ENCODE measurements around the gene GLIPR2. TPM values are rescaled to one million over a fixed set of nuclear protein-coding genes. Genes with fewer than 3 reads are reported as not detected.
A peak's percentile ranks its signal among the peaks of the same experiment; 100 is the strongest.
"Not testable (repeated sequence)": the region's sequence is repeated elsewhere in the genome, so short reads cannot be mapped to it uniquely, and the experiment has no call there.

The GLIPR2 gene
- total RNA-seq, 1 donor from 2014 or later: 52.2 TPM

GRCh38 chr9:36121971-36122370 lies 14.6 kb upstream of the GLIPR2 start:
- DNase-seq (ENCODE audit: low read depth in 2 of 2): no peak

DNA sequence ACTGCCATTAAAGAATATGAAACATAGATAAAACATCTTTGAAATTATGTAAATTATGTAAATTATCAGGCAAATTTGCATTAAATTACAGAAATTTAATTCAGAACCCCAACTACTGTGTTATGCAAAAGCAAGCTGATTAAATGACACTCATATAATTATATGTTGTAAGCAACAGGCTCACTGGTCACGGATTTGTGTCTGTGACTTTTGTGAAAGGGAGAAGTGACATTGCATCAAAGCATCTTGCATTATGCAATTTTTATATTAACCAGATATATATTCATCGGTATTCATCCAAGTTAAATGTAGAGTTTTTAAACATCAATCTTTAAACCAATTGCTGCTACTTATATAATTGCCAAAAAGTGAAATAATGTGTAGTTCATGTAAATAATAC lies 13.0 kb upstream of the GLIPR2 start:
- no peak for DNase-seq (ENCODE audit: low read depth in 2 of 2)

GRCh38 chr9:36125062-36125855 lies 11.3 kb upstream of the GLIPR2 start:
- DNase-seq (ENCODE audit: low read depth in 2 of 2): no peak

GRCh38 chr9:36126016-36126730 lies 10.4 kb upstream of the GLIPR2 start:
- no peak for DNase-seq (ENCODE audit: low read depth in 2 of 2)

- DNase-seq (ENCODE audit: low read depth in 2 of 2): no peak
These were observed 8.8 kb upstream of the GLIPR2 start for GRCh38 chr9:36127652-36128244.

DNA sequence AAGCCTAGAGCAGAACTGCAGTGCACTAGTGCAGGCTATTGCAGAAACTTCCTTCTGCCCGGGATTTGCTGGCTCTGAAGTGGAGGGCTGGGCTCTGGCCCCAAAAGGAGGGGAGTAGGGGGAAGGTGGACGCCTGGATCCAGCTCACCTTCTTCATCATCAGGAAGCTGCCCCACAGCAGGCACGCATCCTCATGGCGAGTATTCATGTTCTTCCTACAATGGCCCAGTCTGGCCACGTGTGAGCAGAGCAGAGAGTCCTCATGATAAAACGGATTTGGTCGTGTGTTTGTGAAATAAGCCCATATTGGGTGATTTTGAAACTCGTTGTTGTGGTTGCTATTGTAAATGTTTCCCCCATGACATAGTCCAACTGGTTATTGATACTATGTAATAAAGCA lies 8.2 kb upstream of the GLIPR2 start:
- no peak for DNase-seq (ENCODE audit: low read depth in 2 of 2)

DNA sequence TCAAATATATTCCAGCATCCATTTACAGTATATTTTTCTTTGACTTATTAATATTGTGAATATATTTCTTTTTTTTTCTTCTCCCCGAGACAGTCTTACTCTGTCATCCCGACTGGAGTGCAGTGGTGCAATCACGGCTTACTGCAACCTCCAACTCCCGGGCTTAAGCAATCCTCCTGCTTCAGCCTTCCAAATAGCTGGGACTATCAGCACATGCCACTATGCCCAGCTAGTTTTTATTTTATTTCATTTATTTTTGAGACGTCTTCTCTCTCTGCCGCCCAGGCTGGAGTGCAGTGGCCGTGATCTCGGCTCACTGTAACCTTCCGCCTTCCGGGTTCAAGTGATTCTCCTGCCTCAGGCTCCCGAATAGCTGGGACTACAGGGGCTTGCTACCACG lies 7.4 kb upstream of the GLIPR2 start:
- no peak for DNase-seq (ENCODE audit: low read depth in 2 of 2)

DNA sequence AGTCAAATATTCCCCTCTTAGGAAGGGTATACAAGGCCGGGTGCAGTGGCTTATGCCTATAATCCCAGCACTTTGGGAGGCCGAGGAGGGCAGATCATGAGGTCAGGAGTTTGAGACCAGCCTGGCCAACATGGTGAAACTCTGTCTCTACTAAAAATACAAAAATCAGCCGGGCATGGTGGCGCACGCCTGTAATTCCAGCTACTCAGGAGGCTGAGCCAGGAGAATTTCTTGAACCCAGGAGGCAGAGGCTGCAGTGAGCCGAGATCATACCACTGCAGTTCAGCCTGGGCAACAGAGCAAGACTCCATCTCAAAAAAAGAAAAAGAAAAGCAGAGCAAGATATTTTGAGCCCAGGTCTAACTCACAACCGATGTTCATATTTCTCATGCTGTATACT lies 4.9 kb upstream of the GLIPR2 start:
- DNase-seq (ENCODE audit: low read depth in 2 of 2): not testable (repeated sequence)

DNA sequence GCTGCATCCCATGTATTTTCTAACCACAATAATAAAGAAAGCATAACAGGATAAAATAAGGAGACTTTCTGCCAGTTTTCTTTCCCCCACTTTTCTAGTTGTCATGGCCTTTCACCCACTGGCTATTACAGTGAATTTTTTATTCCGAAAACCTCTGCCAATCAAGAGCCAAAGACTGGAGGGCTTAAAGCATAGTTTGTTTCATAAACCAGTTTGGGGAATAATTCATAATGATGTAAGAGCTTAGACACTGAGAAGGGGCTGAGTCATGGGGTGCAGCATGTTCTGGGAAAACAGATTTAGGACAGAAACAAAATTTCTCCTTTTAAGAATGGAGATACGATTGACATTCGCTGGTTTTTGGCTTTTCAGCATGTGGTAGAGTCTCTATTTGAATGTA lies 4.4 kb upstream of the GLIPR2 start:
- DNase-seq (ENCODE audit: low read depth in 2 of 2): no peak

DNA sequence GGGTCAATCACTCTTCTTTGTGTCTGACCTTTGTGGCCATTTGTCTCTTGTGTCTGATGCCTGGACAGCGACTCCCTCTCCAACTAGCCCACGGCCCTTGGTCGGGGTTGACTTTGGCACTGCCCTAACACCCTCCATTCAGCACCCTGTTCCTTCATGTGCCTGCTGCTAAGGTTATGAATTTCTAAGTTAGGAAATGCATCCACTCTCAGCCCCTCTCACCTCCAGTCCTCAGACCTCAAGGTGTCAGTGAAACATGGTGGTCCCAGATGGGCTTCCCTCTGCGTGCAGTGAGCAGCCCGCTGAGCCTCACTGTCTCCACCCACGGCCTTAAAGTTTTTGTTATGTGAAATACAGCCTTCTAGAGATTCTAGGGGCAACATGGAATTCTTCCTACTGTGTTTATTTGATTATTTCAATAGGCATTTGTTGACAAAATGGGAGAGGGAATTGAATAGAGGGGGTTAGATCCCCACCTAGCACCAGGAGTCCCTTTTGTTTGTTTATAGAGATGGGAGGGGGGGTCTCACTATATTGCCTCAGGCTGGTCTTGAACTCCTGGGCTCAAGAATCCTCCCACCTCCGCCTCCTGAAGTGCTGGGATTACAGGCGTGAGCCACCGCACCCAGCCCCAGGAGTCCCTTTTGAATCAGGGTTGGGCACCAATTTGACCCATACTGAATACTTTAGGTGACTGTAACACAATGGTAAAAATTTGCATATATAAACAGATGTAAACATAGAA lies 1.6 kb upstream of the GLIPR2 start:
- no peak for DNase-seq (ENCODE audit: low read depth in 2 of 2)

DNA sequence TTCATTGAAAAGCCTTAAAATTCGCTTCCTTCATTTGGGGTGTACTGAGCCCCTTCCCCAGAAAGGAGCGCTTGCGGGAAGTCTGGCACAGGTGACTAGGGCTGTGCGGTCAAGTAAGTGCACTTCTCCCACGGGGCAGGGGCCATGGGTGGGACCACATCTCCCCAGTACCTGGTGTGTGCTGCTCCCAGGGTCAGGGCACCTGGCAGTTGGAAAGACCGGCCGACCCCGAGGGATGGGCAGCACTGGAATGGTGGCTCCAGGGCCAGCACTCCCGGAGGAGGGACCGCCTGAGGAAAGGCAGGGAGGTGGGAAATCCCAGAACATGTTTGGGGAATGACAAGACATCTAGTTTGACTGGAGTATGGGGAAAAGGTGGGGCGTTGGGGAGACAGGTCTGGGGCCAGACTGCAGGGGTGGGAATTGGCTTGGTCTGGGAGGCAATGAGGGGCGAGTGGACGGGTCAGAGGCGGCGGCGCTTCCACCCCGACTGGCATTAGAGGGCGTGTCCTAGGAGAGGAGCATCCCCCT lies 727 bp upstream of the GLIPR2 start:
- no peak for DNase-seq (ENCODE audit: low read depth in 2 of 2)

- DNase-seq (ENCODE audit: low read depth in 2 of 2): peak; percentile 8 to 26
These were observed 410 bp downstream of the GLIPR2 start for GRCh38 chr9:36136894-36137391.

DNA sequence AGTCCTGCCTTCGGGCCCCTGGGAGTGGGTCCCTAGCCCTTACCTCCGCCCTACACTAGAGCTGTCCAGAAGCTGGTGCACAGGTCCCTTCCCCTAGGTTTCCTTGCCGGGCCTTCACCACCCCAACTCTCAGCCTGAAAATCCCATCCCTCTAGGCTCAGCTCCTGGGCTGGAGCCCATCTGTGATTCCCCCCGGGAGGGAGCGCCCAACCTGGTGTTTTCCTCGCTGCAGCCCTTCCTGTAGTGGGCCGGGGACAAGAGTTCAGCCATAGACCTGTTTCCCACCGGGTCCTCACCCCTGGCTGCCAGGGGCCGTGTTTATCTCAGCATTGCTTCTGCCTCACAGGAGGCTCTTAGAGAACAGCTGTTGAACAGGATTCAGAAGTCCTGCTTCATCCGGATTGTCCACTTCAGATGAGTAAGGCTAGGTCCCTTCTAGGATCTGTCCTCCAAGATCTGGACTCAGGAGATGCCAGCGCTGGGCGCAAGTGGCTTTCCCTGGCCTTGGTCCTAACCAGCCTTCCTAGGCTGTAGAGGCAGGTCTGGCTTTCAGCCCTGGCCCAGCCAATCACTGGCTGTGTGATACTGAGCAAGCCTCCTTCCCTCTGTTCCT lies 965 bp downstream of the GLIPR2 start:
- DNase-seq (ENCODE audit: low read depth in 2 of 2): peak; percentile 24 to 82

DNA sequence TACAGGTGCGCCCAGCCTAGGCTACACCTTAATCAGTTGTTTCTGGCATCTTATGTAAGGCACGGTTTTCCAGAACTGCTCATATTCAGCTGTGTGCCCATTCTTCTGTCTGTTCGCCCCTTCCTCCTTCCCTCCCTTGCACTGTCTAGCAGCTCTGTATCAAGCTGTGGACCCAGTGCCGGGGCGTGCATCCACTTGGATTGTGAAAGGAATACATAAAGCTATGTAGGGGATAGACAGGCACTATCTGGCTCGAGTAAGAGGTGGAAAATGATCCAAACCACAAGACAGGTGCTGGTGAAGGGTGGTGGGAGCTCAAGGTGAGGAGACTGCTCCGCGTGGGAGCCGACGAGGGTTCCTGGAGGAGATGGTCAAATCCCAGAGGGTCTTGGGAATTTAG lies 2.0 kb downstream of the GLIPR2 start:
- DNase-seq (ENCODE audit: low read depth in 2 of 2): no peak

- DNase-seq (ENCODE audit: low read depth in 2 of 2): no peak
These were observed 2.4 kb downstream of the GLIPR2 start for GRCh38 chr9:36138901-36139300.

DNA sequence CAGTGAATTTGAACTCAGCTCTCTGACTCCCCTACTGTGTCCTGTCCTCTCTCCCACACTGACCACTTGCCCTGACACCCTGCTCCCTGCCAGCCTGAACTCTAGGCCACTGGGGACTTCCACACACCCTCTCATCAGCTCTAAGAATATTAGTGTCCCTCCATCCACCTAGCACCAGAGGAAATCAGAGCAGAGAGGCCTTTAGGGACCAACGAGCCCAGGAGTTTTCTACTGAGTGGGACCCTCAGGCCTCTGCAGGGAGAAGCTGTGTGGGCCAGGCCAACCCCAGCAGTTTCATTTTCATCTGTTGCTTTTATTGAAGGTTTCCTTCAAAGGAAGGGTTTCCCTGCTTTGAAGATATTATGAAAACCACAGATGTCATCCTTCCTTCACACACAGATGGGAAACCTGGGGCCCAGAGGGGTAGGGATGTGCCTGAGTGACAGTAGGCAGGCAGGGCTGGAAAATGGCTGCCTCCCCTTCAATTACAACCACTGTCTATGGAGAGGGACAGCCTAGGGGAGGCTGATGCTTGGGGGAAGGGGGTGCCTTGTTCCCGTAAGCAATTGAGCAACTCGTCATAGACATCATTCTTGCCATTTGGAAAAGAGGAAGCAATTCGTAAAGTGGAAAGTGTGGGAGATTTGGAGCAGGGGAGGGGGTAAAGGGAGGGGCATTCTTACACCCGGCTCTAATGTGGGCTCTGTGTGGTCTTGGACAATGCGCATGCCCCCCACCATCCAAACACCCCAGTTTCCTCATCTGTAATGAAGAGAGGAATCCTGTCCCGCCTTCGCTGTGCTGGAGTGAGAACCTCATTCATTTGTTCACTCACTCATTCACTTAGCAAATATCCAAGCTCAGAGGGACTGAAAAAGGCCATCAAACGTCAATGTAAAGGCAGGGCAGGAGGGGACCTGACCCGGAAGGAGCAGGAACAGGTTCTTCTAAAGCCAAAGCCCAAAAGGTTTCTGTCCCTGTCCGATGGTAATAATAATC lies 3.9 kb downstream of the GLIPR2 start:
- no peak for DNase-seq (ENCODE audit: low read depth in 2 of 2)

DNA sequence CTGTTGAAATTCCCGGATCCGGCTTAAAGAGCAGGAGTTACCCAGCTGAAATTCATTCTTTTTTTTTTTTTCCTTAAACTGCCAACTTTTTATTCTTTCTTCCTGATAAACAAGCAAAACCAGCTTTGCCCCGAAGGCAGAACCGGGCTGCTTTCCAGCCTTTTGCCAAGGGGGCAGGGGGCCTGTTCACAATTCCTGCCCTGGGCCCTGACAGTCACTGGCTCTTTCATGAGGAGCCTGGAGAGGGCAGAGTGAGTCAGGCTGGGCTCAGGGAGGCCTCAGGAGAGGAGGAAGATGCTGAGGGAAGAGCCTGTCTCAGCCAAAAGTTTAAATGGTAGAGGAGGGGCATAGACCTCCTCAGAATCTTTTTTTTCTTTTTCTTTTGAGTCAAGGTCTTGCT lies 4.8 kb downstream of the GLIPR2 start:
- DNase-seq (ENCODE audit: low read depth in 2 of 2): peak in 1 of 2 donors; percentile 28

DNA sequence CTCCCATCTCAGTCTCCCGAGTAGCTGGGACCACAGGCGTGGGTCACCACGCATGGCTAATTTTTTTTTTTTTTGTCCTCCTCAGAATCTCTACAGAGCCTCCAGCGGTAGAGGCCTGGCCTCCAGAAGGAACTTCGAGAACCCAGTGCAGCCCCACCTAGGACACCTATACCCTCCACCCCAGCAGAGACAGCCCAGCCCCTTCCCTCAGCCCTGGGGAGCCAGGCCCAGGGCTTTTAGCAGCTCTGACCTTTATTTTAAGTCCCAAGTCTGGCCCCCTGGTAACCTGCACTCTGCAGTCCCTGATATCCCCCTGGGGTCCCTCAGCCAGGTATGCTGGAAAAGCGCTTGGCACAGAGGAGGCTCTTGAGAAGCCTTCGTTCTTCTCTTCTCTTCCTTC lies 5.2 kb downstream of the GLIPR2 start:
- DNase-seq (ENCODE audit: low read depth in 2 of 2): no peak

- peak; percentile 33 to 42 for DNase-seq (ENCODE audit: low read depth in 2 of 2)
These were observed 6.1 kb downstream of the GLIPR2 start for GRCh38 chr9:36142510-36143244.
